ENCODE measurements around the gene DEFB131A.
"Not testable (repeated sequence)": the region's sequence is repeated elsewhere in the genome, so short reads cannot be mapped to it uniquely, and the experiment has no call there.

Gene DEFB131A, protein sequence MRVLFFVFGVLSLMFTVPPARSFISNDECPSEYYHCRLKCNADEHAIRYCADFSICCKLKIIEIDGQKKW

DNA sequence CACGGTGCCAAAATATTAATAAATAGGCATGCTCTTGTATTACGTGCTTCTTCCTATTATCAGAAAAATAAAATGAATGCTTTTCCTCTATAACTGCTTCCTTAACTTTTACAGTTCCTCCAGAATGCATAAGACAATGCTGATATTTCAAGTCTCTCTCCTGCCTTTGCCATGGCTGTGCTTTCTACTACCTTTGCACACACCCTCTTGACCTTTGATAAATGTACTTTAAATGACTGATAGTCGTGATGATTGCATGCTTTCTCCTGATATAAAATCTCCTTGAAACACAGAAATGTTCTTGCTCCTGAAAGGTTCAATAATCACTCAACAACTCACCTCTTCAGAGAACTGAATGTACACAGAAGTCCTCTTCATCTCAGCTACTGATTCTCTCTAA lies at the start of gene DEFB131A:
TSS of gene DEFB131A (plus strand) at position 301 of the 400 bp plus-strand sequence. CDS start 120 bp downstream, outside the sequence.
- not testable (repeated sequence) for DNase-seq (ENCODE audit: low read depth in 3 of 3, low spot score in 1 of 3)

DNA sequence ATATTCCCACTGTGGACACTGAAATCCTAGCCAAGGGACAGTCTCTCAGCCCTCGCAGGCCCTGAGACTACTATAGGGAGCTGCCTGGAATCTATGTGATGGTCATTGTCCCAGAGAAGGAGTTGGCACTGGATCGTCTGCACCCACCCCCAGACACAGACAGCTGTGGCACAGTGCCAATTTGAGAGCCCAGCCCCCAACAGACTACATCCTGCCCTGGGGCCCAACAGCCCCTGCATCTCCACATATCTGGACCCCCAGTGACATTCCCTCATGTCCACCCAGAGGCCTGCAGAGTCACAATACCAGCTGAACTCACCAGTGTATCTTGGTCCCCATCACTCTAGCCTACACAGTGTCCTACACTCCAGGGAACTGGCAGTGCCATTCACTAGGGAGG lies 38.4 kb upstream of the DEFB131A start:
- DNase-seq (ENCODE audit: low read depth in 3 of 3, low spot score in 1 of 3) = not testable (repeated sequence)

DNA sequence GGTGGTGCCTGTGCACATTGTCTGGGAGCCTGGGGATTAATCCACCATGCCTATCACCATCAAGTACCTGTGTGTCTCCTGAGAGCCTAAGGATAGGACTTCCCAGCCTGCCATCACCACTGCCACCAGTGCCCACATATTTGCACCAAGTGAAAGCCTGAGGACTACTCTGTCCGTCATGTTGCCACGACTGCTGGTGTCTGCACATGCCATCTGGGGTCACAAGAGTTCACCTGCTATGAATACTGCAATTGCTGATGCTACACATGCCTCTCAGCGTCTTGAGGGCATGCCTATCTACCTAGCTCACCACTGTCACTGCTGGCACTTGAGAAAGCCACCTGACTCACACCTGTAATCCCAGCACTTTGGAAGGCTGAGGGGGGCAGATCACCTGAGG lies 37.7 kb upstream of the DEFB131A start:
- not testable (repeated sequence) for DNase-seq (ENCODE audit: low read depth in 3 of 3, low spot score in 1 of 3)

DNA sequence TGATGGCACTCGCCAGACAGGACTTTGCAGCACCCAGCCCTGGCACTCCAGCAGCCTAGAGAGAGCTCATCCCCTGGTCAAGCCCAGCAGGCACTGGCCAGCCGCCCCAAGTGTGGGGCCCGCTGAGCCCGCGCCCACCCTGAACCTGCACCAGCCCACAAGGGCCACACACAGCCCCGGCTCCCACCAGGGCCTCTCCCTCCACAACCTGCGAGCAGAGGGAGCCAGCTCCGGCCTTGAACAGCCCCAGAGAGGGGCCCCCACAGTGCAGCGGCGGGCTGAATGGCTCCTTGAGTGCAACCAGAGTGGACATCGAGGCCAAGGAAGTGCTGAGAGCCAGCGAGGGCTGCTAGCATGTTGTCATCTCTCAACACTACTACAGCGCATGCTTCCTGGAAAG lies 34.4 kb upstream of the DEFB131A start:
- DNase-seq (ENCODE audit: low read depth in 3 of 3, low spot score in 1 of 3) = no peak

DNA sequence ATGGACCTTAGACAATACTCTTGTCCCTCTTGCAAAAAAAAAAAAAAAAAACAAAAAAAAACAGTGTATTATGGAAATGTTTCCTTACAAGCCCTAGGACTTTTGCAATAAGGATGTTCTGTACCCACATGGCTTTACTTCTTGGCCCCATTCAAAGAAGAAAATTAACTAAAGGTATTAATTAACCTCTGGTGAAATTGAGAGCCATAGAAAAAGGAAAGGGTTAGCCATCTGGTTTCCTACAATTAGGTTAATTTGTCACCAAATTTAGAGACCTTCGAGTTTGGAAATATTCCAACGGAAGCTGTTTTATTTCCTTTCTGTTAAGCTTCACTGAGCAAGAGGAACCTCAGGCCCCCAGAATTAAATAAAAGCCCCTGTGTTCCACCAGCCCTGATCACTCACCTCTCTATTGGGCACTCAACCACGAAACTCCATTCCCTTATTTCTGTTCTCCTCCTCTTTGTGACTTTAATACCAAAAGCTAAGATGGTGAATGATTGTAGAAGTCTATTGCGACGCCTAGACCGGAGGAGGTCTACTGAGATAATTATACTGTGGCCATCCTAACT lies 22.2 kb upstream of the DEFB131A start:
- DNase-seq (ENCODE audit: low read depth in 3 of 3, low spot score in 1 of 3) = not testable (repeated sequence)

DNA sequence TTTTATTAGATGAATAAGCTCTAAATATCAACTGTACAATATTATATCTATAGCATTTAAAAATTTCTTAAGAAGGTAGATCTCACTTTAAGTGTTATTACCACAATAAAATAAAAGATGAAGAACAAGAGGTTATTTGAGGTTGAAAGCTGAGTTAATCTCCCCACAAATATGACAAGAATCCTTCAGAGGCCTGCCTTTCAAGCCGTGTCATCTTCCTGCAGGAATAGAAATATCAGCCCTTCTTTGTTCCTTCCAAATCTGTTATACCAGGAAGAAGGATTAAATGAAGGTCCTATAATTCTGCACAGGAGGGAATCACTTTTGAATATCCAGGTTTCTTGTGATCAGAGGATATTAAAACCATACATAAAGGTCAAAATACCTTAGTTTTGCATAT lies 18.3 kb upstream of the DEFB131A start:
- not testable (repeated sequence) for DNase-seq (ENCODE audit: low read depth in 3 of 3, low spot score in 1 of 3)

DNA sequence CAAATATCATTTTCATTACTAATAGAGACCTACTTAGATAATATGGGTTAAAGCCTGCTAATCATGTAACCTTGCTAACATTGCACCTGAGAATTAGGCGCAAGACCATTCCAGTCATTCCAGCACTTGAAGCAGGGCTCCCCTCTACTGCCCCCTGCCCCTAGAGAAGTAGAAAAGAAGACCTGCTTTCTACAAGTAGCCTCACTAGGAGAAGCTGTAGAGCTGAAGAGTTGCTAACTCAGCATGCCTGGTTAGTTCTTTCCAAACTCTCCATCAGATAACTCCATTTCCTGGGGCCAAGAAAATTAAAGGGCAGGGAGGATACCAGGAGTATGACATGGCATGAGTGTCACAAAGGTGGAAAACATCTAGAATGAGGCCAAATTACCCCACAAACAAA lies 14.2 kb upstream of the DEFB131A start:
- DNase-seq (ENCODE audit: low read depth in 3 of 3, low spot score in 1 of 3) = not testable (repeated sequence)

DNA sequence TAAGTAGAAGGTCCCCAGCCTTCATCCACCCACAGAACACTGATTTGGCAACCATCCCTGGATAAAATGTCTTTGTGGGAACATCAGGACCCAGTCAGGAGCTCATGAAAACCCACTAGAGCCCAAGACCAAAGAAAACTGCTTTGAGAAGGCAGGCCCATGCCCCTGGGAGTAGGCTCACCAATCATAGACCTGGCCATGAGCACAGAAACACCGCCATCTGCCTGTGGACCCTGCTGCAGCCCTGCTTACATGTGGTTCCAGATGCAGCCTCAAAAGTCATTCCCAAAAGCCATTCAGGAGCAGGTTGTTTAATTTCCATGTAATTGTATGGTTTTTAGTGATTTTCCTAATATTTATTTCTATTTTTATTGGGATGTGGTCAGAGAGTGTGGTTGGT lies 10.9 kb upstream of the DEFB131A start:
- DNase-seq (ENCODE audit: low read depth in 3 of 3, low spot score in 1 of 3) = not testable (repeated sequence)

DNA sequence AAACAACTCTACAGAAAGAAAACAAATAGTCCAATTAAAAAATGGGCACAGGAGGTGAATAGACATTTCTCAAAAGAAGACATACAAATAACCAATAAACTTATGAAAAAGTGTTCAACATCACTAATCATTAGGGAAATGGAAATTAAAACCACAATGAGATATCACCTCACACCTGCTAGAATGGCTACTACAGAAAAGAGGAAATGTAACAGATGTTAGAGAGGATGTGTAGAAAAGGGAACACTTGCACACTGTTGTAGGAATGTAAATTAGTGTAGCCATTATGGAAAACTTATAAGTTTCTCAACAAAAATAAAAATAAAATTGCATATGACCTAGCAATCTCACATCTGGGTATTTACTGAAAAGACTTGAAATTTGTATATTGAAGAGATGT lies 7.5 kb upstream of the DEFB131A start:
- not testable (repeated sequence) for DNase-seq (ENCODE audit: low read depth in 3 of 3, low spot score in 1 of 3)

DNA sequence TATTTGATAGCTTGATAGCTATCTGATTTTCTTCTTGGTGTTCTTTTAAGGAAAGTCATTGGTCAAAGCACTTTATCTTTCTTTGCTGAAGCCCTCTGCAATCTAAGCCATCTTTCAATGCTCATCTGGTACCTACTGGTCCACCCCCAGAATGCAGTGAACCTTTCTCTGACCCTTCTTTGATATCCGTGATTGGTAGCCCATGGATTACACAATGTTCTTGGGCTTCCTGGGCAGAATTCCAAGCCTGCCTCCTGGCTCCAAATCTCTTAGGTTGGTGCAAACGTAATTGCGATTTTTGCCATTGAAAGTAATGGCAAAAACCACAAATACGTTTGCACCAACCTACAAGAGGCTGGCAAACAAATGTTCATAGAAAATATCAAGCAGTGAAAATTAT lies 1.9 kb upstream of the DEFB131A start:
- not testable (repeated sequence) for DNase-seq (ENCODE audit: low read depth in 3 of 3, low spot score in 1 of 3)

DNA sequence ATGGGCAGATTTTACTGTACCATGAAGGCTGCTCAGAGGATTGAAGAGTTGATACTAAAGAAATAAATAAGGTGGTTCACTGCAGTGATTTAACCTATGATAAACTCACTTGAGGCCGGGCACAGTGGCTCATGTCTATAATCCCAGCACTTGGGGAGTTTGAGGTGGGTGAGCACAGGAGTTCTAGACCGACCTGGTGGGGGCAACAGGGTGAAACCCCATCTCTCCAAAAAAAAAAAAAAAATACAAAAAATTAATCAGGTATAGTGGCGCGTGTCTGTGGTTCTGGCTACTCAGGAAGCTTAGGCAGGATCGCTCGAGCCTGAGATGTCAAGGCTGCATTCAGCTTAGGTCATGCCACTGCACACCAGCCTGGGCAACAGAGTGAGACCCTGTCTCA lies 467 bp downstream of the DEFB131A start:
- DNase-seq (ENCODE audit: low read depth in 3 of 3, low spot score in 1 of 3) = not testable (repeated sequence)

DNA sequence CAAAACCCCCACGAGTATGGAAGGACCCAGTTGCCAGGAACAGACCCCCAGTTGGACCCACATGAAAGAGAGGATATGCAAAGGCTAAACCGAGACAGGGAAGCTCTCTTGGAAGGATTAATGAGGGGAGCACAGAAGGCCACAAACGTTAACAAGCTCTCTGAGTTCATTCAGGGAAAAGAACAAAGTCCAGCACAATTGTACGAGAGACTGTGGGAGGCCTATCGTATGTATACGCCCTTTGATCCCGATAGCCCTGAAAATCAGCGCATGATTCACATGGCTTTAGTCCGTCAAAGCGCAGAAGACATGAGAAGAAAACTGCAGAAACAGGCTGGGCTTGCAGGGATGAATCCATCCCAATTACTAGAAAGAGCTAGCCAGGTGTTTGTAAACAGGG lies 8.0 kb downstream of the DEFB131A start:
- not testable (repeated sequence) for DNase-seq (ENCODE audit: low read depth in 3 of 3, low spot score in 1 of 3)

DNA sequence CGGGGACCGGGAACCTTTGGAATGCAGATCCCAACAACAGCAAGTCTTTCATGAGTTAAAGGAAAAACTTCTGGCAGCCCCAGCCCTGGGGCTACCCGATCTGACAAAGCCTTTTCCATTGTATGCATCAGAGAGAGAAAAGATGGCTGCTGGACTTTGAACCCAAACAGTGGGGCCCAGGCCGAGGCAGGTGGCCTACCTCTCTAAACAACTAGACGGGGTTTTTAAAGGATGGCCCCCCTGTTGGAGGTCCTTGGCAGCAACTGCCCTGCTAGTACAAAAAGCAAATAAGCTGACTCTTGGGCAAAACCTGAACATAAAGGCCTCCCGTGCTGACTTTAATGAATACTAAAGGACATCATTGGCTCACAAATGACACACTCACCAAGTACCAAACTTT lies 10.1 kb downstream of the DEFB131A start:
- not testable (repeated sequence) for DNase-seq (ENCODE audit: low read depth in 3 of 3, low spot score in 1 of 3)

DNA sequence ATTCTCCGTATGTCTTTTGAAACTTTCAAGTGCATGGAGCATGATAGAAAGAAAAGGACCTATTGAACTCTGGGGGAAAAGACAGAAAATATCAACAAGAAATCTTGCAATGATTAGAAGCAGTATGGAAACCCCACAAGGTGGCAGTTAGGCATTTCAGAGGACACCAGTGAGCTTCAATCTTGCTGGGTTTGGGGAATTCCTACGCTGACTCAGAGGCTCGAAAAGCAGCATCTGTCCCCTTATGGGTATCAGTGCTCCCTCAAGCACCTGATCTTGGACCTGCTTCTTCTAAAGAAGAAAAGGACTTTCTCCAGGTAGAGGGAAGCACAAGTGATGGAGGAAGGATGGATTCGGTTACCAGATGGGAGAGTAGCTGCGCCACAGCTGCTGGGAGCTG lies 10.8 kb downstream of the DEFB131A start:
- DNase-seq (ENCODE audit: low read depth in 3 of 3, low spot score in 1 of 3) = not testable (repeated sequence)

DNA sequence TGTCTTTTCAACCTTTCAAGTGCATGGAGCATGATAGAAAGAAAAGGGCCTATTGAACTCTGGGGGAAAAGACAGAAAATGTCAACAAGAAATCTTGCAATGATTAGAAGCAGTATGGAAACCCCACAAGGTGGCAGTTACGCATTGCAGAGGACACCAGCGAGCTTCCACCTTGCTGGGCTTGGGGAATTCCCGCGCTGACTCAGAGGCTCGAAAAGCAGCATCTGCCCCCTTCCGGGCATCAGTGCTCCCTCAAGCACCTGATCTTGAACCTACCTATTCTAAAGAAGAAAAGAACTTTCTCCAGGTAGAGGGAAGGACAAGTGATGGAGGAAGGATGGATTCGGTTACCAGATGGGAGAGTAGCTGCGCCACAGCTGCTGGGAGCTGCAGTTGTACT lies 35.3 kb downstream of the DEFB131A start:
- not testable (repeated sequence) for DNase-seq (ENCODE audit: low read depth in 3 of 3, low spot score in 1 of 3)

DNA sequence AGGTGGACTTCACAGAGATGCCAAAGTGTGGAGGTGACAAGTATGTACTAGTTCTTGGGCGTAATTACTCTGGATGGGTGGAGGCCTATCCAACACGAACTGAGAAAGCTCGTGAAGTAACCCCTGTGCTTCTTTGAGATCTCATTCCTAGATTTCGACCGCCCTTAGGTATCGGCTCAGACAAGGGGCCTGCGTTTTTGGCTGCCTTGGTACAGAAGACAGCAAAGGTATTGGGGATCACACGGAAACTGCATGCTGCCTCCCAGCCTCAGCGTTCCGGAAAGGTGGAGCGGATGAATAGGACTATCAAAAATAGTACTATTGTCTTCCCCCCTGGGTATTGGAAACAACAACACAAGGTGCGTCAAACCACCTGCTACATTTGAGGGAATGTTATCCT lies 35.9 kb downstream of the DEFB131A start:
- DNase-seq (ENCODE audit: low read depth in 3 of 3, low spot score in 1 of 3) = not testable (repeated sequence)

DNA sequence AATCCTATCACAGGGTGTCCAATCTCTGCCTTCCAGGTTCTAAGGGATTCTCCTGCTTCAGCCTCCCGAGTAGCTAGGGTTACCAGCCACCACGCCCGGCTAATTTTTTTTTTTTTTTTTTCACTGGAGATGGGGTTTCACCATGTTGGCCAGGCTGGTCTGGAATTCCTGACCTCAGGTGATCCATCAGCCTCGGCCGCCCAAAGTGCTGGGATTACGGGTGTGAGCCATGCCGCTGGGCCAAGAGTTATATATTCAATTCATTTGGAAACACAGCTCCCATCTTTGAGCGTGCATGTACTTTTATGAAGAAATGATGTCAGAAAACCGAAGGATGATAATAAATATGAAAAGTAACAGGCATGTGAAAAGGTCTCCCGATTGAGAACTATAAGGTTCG lies 38.7 kb downstream of the DEFB131A start:
- DNase-seq (ENCODE audit: low read depth in 3 of 3, low spot score in 1 of 3) = not testable (repeated sequence)

DNA sequence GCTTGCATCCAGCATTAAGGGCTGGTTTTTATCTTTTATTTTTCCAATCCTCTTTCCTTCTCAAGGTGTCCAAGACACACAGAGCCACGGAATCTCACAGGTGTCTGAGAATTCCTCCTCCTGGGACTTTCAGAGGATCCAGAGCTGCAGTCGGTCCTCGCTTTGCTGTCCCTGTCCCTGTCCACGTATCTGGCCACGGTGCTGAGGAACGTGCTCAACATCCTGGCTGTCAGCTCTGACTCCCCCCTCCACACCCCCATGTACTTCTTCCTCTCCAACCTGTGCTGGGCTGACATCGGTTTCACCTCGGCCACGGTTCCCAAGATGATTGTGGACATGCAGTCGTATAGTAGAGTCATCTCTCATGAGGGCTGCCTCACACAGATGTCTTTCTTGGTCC lies 39.5 kb downstream of the DEFB131A start:
- not testable (repeated sequence) for DNase-seq (ENCODE audit: low read depth in 3 of 3, low spot score in 1 of 3)

DNA sequence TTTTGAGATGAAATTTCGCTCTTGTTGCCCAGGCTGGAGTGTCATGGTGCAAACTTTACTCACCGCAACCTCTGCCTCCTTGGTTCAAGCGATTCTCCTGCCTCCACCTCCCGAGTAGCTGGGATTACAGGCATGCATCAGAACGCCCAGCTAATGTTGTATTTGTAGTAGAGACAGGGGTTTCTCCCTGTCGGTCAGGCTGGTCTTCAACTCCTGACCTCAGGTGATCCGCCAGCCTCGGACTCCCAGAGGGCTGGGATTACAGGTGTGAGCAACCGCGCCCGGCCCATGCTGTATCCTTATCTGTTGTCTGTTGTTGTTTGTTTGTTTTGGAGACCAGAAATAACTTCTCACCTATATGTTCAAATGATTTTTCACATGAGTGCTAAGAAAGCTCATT lies 42.7 kb downstream of the DEFB131A start:
- DNase-seq (ENCODE audit: low read depth in 3 of 3, low spot score in 1 of 3) = not testable (repeated sequence)

DNA sequence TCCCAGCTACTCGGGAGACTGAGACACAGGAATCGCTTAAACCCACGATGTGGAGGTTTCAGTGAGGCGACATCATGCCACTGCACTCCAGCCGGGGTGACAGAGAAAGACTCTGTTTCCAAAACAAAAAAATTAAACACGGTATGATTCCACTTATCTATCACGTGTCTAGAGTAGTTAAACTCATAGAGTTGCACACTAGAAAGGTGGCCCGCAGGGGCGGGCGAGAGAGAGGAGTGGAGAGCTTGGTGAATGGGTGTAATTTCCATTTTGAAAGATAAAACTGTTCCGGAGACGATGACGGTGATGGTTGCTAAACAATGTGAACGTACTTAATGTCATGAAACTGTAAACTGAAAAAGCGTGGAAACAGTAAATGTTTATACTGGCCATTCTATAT lies 44.6 kb downstream of the DEFB131A start:
- not testable (repeated sequence) for DNase-seq (ENCODE audit: low read depth in 3 of 3, low spot score in 1 of 3)

DNA sequence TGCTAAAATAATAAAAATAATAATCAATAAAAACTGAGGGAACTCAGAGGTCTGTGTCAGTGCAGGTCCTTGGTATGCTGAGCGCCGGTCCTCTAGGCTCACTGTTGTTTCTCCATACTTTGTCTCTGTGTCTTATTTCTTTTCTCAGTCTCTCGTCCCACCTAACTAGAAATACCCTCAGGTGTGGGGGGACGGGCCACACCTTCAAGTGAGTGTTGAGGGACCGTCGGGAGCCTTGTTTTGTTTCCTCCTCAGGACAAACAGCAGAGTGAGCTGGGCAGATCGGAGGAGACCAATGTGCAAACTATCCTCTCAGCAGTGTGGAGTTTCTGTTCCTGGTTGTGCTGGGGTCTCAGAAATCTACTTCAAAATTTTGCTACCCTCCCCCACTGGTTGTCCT lies 46.3 kb downstream of the DEFB131A start:
- DNase-seq (ENCODE audit: low read depth in 3 of 3, low spot score in 1 of 3) = not testable (repeated sequence)

DNA sequence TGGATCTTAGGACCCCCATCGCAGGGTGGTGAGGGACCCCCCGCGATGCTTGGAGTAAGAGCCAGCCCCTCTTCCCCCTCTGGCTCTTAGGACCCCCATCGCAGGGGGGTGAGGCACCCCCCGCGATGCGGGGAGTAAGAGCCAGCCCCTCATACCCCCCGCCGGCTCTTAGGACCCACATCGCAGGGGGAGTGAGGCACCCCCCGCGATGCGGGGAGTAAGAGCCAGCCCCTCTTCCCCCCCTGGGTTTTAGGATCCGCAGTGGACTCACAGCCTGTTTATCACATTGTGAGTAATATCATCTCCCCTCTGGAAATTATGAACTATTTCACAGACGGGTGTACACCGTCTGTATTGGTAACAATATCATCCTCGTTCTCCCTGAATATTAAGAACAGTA lies 46.8 kb downstream of the DEFB131A start:
- not testable (repeated sequence) for DNase-seq (ENCODE audit: low read depth in 3 of 3, low spot score in 1 of 3)

DNA sequence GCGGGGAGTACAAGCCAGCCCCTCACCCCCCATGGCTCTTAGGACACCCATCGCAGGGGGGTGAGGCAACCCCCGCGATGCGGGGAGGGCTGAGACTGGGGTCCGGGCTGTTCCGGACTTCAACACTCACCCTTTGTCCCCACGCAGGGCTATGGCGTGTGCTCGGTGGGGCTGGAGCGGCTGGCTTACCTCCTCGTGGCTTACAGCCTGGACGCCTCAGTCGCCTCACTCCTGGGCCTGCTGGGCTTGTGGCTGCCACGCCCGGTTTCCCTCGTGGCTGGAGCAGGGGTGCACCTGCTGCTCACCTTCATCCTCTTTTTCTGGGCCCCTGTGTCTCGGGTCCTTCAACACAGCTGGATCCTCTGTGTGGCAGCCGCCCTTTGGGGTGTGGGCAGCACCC lies 49.4 kb downstream of the DEFB131A start:
- DNase-seq (ENCODE audit: low read depth in 3 of 3, low spot score in 1 of 3) = not testable (repeated sequence)
